ENCODE data around the gene HDDC3. TPM values are rescaled to one million over a fixed set of nuclear protein-coding genes. Genes with fewer than 3 reads are reported as not detected.

HDDC3 gene
- polyA plus RNA-seq, 1 donor (not counting 4 experiments of a cell fraction or from before 2014, with no cell fraction given): 11.8 TPM

GRCh38 chr15:90981681-90982080 lies 49.3 kb upstream of the HDDC3 start:
- Histone ChIP-seq H3K4me3 (ENCODE audit: control insufficient read depth in 2 of 3, extremely low read depth in 1 of 3, insufficient read depth in 2 of 3, low read depth in 1 of 3, low read length in 3 of 3) (no peak overlapping the region), H3K9me1 (ENCODE audit: control insufficient read depth, extremely low read depth, insufficient read depth, low read length) (peaks cover 4% of the 10 kb centered on the region), H3K27ac (ENCODE audit: control insufficient read depth, insufficient read depth, low read length) (no peak overlapping the region), H3K4me2 (ENCODE audit: control insufficient read depth, extremely low read depth, insufficient read depth, low read depth, low read length) (no peak overlapping the region), H3K36me3 (ENCODE audit: control insufficient read depth in 2 of 2, extremely low read depth in 1 of 2, insufficient read depth in 2 of 2, low read length in 2 of 2) (peaks cover 2 to 42% of the 10 kb centered on the region in 2 experiments), H3K9ac (ENCODE audit: control insufficient read depth, extremely low read depth, insufficient read depth, low read length) (no peak overlapping the region), H3K4me1 (ENCODE audit: control insufficient read depth, extremely low read depth, insufficient read depth, low read length) (no peaks in the 10 kb centered on the region), H2AFZ (ENCODE audit: control insufficient read depth, low read length) (no peak overlapping the region), H4K20me1 (ENCODE audit: control insufficient read depth, extremely low read depth, insufficient read depth, low read length) (no peaks in the 10 kb centered on the region), H3K79me2 (ENCODE audit: control insufficient read depth, insufficient read depth, low read length) (peaks cover 29% of the 10 kb centered on the region), H3K27me3 (ENCODE audit: control insufficient read depth, extremely low read depth, insufficient read depth, low read length) (no peaks in the 10 kb centered on the region), H3K9me3 (ENCODE audit: control insufficient read depth, low read depth, low read length) (no peaks in the 10 kb centered on the region)
- FAIRE-seq (no peak), DNase-seq (ENCODE audit: low read depth, low spot score) (no peak)
- TF ChIP-seq EZH2 (IDR thresholded peaks at IDR 0.05; ENCODE audit: low read length): no peak
- TF ChIP-seq, protein P1, sequence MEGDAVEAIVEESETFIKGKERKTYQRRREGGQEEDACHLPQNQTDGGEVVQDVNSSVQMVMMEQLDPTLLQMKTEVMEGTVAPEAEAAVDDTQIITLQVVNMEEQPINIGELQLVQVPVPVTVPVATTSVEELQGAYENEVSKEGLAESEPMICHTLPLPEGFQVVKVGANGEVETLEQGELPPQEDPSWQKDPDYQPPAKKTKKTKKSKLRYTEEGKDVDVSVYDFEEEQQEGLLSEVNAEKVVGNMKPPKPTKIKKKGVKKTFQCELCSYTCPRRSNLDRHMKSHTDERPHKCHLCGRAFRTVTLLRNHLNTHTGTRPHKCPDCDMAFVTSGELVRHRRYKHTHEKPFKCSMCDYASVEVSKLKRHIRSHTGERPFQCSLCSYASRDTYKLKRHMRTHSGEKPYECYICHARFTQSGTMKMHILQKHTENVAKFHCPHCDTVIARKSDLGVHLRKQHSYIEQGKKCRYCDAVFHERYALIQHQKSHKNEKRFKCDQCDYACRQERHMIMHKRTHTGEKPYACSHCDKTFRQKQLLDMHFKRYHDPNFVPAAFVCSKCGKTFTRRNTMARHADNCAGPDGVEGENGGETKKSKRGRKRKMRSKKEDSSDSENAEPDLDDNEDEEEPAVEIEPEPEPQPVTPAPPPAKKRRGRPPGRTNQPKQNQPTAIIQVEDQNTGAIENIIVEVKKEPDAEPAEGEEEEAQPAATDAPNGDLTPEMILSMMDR (optimal IDR thresholded peaks at IDR 0.05 in 1 of 3, IDR thresholded peaks at IDR 0.05 in 1 of 3, conservative IDR thresholded peaks at IDR 0.05 in 1 of 3; ENCODE audit: extremely low read depth in 1 of 3, insufficient read depth in 2 of 3, low read length in 3 of 3): no peak
- dilution Hi-C loops (cut with MboI; ENCODE audit: extremely low pct_ligation_motif_present, low sequenced_read_pairs): no loop called here

DNA sequence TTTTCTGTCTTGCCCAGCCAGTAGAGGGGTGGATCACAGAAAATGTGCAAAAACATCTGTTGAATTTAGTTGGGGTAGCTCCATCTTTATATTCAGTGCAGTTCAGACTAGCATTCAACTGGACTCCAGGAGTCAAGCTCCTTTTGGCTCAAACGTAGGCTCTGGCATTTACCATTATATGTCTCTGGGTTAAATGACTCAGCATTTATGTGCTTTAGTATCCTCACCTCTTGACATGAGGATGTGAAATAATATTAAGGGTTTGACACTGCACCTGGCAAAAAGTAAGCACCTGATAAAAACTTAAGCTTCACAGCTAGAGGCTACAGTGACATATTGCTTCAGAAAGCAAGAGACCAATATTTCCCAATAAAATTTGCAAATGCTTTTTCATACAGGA lies 47.2 kb upstream of the HDDC3 start:
- H3K27me3 ChIP-seq (ENCODE audit: control insufficient read depth, extremely low read depth, insufficient read depth, low read length): no peaks in the 10 kb centered on the region
- H3K27ac ChIP-seq (ENCODE audit: control insufficient read depth, insufficient read depth, low read length): no peak overlapping the region
- no peaks in the 10 kb centered on the region for H3K4me1 ChIP-seq (ENCODE audit: control insufficient read depth, extremely low read depth, insufficient read depth, low read length)
- no peak for TF ChIP-seq EZH2 (IDR thresholded peaks at IDR 0.05; ENCODE audit: low read length)
- TF ChIP-seq, protein P1 (optimal IDR thresholded peaks at IDR 0.05 in 1 of 3, IDR thresholded peaks at IDR 0.05 in 1 of 3, conservative IDR thresholded peaks at IDR 0.05 in 1 of 3; ENCODE audit: extremely low read depth in 1 of 3, insufficient read depth in 2 of 3, low read length in 3 of 3): no peak
- peaks cover 5 to 47% of the 10 kb centered on the region in 2 experiments for H3K36me3 ChIP-seq (ENCODE audit: control insufficient read depth in 2 of 2, extremely low read depth in 1 of 2, insufficient read depth in 2 of 2, low read length in 2 of 2)
- H3K9ac ChIP-seq (ENCODE audit: control insufficient read depth, extremely low read depth, insufficient read depth, low read length): no peak overlapping the region
- no peak overlapping the region for H2AFZ ChIP-seq (ENCODE audit: control insufficient read depth, low read length)
- peaks cover 3% of the 10 kb centered on the region for H3K9me1 ChIP-seq (ENCODE audit: control insufficient read depth, extremely low read depth, insufficient read depth, low read length)
- DNase-seq (ENCODE audit: low read depth, low spot score): no peak
- H4K20me1 ChIP-seq (ENCODE audit: control insufficient read depth, extremely low read depth, insufficient read depth, low read length): no peaks in the 10 kb centered on the region
- H3K79me2 ChIP-seq (ENCODE audit: control insufficient read depth, insufficient read depth, low read length): peaks cover 9% of the 10 kb centered on the region
- dilution Hi-C loops (cut with MboI; ENCODE audit: extremely low pct_ligation_motif_present, low sequenced_read_pairs): no loop called here
- no peak overlapping the region for H3K4me2 ChIP-seq (ENCODE audit: control insufficient read depth, extremely low read depth, insufficient read depth, low read depth, low read length)
- H3K4me3 ChIP-seq (ENCODE audit: control insufficient read depth in 2 of 3, extremely low read depth in 1 of 3, insufficient read depth in 2 of 3, low read depth in 1 of 3, low read length in 3 of 3): no peak overlapping the region
- no peak for FAIRE-seq
- no peaks in the 10 kb centered on the region for H3K9me3 ChIP-seq (ENCODE audit: control insufficient read depth, low read depth, low read length)
